GM12872 (cell line): ENCODE data around the gene CBX5.

ENCODE experiments used
- CTCF ChIP-seq: IDR thresholded peaks from 3 replicates; pipeline ENCODE4 v1.5.1; 2011; ENCODE audit warnings: low read depth, mild to moderate bottlenecking, low read length, moderate library complexity; ENCODE audit not compliant: insufficient read depth

Gene CBX5

GRCh38 chr12:54296393-54297099 is 16.6 kb upstream of the CBX5 start:
- no peak for TF ChIP-seq CTCF

GRCh38 chr12:54294953-54295566 is 15.1 kb upstream of the CBX5 start:
- no peak for TF ChIP-seq CTCF

GRCh38 chr12:54294152-54294952 is 14.4 kb upstream of the CBX5 start:
- peak; percentile 88 for TF ChIP-seq CTCF

GRCh38 chr12:54292931-54293241 is 13.0 kb upstream of the CBX5 start:
- no peak for TF ChIP-seq CTCF

- no peak for TF ChIP-seq CTCF
These were observed 12.4 kb upstream of the CBX5 start for GRCh38 chr12:54292083-54292930.

- TF ChIP-seq CTCF = no peak
These were observed 7.6 kb upstream of the CBX5 start for GRCh38 chr12:54287261-54288157.
